Large intestine (tissue), 3 donors: Measurements from ENCODE around the gene WASF3. TPM values are rescaled to one million over a fixed set of nuclear protein-coding genes. Genes with fewer than 3 reads are reported as not detected.

Experiments
- DNase-seq, 2 donors: peaks; one replicate each; pipeline versions ENCODE4 v3.0.0 to v3.0.0-alpha.2; 2013
- H3K27ac ChIP-seq: one replicate; pipeline ENCODE4 v1.5.1; 2013; ENCODE audit warnings: low read length
- H3K27me3 ChIP-seq: 2 replicates; pipeline ENCODE4 v1.6.1; 2013; ENCODE audit warnings: low read length; ENCODE audit not compliant: control insufficient read depth, insufficient read depth
- H3K36me3 ChIP-seq: 2 replicates; pipeline ENCODE4 v1.6.1; 2013; ENCODE audit warnings: low read length; ENCODE audit not compliant: control insufficient read depth, insufficient read depth
- H3K4me1 ChIP-seq: one replicate; pipeline ENCODE4 v1.6.1; 2013; ENCODE audit warnings: low read length; ENCODE audit not compliant: control insufficient read depth, insufficient read depth
- H3K4me3 ChIP-seq: one replicate; pipeline ENCODE4 v1.5.1; 2013; ENCODE audit warnings: low read length
- H3K9me3 ChIP-seq: one replicate; pipeline ENCODE4 v1.6.1; 2013; ENCODE audit warnings: mild to moderate bottlenecking, low read depth, low read length, moderate library complexity; ENCODE audit not compliant: control insufficient read depth
- WGBS: methylation state at CpG from one replicate; pipeline ENCODE4 v1.1.5; 2013; ENCODE audit warnings: low lambda C conversion rate; ENCODE audit not compliant: insufficient coverage; 5-methylcytosine and 5-hydroxymethylcytosine counted together
- polyA plus RNA-seq: library from polyadenylated mRNA; unstranded; fragments of 120-200 nt; gene quantifications from one replicate; pipeline ENCODE4 v1.2.1, GENCODE V29; 2013

The WASF3 gene
- polyA plus RNA-seq, 1 donor, result 4.6 TPM

DNA sequence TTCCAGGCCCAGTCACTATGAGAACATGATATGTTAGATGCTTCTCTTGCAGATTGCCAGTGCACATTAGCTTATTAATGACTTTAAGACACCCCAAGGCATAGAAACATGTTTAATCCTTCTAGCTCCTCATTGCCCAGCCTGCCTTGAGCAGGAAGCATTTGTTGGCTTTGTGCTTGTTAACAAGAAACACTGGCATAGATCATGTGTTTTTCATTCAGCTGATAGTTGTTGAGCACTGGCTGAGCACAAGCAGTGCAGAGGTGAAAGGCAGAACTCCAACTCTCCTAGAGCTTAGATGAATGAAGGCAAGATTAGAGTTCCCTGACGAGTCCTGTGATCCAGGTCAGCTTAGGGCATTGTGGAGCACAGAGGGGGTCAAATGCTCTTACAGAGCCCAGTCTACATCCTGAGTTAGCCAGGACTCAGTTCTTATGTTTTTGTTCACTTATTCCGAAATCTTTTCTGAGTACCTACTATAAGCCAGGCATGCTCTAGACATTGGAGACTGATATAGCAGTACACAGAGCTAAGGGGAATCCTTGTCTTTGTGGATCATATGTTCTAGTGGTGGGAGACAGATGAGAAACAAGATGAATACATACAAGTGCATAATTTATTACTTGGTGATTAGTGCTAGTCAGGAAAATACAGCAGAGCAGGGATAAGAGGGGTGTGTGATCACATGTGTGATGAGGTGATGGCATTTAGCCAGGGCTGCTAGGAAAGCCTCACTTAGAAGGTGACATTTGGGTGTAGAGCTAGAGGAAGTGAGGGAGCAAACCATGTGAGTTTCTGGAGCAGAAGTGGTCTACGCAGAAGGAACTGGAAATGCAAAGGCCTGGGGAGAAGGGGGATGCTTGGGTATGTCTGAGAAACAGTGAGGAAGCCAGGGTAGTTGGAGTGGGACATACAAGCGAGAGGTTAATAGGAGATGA is 101.2 kb downstream of the WASF3 start:
- no peaks in the 10 kb centered on the region for H3K4me1 ChIP-seq
- no peaks in the 10 kb centered on the region for H3K27me3 ChIP-seq
- H3K9me3 ChIP-seq, result no peaks in the 10 kb centered on the region
- H3K27ac ChIP-seq, result no peak overlapping the region
- no peak overlapping the region for H3K4me3 ChIP-seq
- 100% methylated on average over 1 of the region's 4 CpGs for WGBS
- no peaks in the 10 kb centered on the region for H3K36me3 ChIP-seq
- no peak for DNase-seq

DNA sequence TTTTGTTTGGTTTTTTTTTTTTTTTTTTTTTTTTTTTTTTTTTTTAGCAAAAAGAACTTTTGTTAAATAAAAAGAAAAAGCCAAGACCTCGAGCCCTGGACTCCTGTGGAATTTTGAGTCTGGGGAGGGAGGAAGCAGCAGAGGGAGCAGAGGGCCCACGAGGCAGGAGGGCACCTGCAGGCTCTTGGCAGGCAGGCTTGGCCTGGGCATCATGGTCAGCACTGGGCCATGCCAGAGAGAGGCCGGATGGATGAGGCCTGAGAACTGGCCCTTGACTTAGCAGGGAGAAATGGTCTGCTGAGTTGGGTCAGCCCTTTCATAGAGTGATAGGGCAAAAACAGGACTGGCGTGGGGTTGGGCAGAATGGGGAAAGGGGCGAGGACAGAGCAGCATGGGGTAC is 102.7 kb downstream of the WASF3 start:
- H3K4me3 ChIP-seq, result no peak overlapping the region
- no peak overlapping the region for H3K27ac ChIP-seq
- H3K9me3 ChIP-seq, result no peaks in the 10 kb centered on the region
- H3K4me1 ChIP-seq, result no peaks in the 10 kb centered on the region
- H3K27me3 ChIP-seq, result no peaks in the 10 kb centered on the region
- 100% methylated on average over 2 of the region's 5 CpGs for WGBS
- H3K36me3 ChIP-seq, result no peaks in the 10 kb centered on the region
- no peak for DNase-seq

DNA sequence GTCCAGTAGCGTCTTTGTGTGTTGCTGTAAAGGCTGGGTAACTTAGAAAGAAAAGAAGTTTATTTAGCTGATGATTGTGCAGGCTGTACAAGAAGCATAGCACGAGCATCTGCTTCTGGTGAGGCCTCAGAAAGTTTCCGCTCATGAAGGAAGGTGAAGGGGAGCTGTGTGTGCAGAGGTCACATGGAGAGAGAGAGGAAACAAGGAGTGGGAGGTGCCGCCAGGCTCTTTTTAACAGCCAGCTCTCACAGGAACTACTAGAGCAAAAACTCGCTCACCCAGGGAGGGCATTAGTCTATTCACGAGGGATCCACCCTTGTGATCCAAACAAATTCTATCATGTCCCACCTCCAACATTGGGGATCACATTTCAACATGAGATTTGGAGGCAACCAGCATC is 103.3 kb downstream of the WASF3 start:
- Histone ChIP-seq H3K4me1 (no peaks in the 10 kb centered on the region), H3K36me3 (no peaks in the 10 kb centered on the region), H3K9me3 (no peaks in the 10 kb centered on the region), H3K27ac (no peak overlapping the region), H3K27me3 (no peaks in the 10 kb centered on the region), H3K4me3 (no peak overlapping the region)
- no peak for DNase-seq
- WGBS, result 100% methylated on average over 1 of the region's 6 CpGs

DNA sequence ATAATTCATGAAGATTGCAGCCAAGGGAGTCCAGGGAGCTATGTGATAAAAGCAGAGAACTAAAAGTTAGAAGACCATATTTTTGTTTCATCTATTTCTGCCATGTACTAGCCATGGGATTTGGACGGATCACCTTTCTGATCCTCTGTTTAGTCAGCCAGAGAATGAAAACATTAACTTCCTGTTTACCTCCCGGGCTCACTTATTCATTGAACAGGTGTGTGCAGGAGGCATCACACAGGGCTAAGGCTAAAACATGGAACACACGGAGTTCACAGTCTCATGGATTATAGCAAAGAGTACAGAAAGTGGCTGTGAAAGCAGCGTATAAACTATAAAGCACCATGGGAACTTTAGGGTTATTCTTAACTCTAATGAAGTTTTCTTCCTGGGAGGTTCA is 106.3 kb downstream of the WASF3 start:
- H3K27me3 ChIP-seq, result no peaks in the 10 kb centered on the region
- no peaks in the 10 kb centered on the region for H3K4me1 ChIP-seq
- H3K36me3 ChIP-seq, result no peaks in the 10 kb centered on the region
- no peak for DNase-seq
- no peak overlapping the region for H3K4me3 ChIP-seq
- 58% methylated on average over 2 of the region's 4 CpGs for WGBS
- no peak overlapping the region for H3K27ac ChIP-seq
- H3K9me3 ChIP-seq, result no peaks in the 10 kb centered on the region

DNA sequence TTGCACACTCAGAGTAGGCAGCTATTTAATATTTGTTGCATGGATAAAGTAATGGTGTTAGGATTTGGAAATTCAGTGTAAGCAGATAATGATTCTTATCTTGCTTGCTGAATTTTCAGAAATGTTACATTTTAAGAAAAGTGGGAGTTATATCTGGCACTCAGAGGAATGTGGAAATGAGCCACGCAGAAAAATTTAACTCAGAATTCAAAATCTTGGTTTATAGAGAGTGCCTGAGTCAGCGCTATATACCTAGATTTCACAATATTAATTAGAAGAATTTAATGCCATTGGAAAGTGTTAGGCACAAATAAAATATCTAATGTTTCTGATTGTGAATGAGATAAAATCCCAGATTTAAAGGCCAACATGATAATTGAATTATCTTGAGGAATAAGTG is 106.8 kb downstream of the WASF3 start:
- Histone ChIP-seq H3K9me3 (no peaks in the 10 kb centered on the region), H3K4me3 (no peak overlapping the region), H3K27ac (no peak overlapping the region), H3K27me3 (no peaks in the 10 kb centered on the region), H3K4me1 (no peaks in the 10 kb centered on the region), H3K36me3 (no peaks in the 10 kb centered on the region)
- DNase-seq, result no peak
- 89% methylated on average over 2 of the region's 2 CpGs for WGBS

DNA sequence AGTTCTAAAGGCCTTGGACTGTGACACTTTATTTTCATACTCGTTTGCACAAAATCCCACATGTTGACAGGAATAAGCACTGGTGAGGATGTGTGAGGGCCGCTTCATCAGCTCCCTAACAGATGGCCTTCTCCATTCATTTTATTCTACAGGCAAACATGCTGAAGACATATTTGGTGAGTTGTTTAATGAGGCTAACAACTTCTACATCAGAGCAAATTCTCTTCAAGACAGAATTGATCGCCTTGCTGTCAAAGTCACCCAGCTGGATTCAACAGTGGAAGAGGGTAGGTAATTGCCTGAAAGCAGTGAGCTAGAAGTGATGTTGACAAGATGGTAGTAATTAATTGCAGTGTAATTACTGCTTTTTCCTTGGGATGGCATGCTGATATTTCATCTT is 107.4 kb downstream of the WASF3 start:
- Histone ChIP-seq H3K4me3 (no peak overlapping the region), H3K27ac (no peak overlapping the region), H3K36me3 (no peaks in the 10 kb centered on the region), H3K9me3 (no peaks in the 10 kb centered on the region), H3K4me1 (no peaks in the 10 kb centered on the region), H3K27me3 (no peaks in the 10 kb centered on the region)
- 33% methylated on average over 1 of the region's 3 CpGs for WGBS
- no peak for DNase-seq

DNA sequence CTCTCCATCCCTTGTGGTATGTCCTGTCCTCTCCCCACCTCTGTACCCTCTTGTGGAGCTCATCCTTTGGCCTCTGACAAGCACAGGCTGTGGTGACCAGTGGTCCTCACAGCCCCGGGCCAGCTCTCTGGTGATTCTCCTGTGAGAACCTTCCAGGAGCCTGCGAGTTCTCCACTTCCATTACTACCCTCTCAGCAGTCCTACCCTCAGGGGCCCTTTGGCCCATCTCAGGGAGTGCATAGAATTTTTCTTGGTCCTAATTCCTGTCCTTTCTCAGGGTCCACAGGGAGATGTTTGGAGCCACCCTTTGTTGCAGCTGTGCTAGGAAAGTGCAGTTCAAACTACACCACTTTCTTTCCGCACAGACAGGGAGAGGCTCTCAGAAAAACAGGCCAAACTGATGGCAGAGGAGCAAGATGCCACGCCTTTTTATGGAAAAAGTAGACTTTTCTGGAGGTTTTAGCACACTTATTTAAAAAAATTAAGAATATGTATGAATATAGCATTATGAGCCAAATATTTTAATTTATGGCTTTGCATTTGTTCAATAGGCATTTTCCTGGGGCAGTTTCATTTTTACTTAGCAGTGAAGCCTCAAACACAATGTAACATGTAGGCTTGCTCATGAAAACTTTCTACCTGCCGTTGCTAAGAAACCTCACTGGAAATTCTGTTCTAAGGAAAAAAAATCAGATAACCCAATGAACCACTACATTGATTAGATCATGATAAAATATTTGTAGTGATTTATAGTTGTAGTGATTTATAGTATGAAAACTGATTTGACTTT is 111.1 kb downstream of the WASF3 start:
- WGBS, result 100% methylated on average over 2 of the region's 5 CpGs
- DNase-seq, result no peak

DNA sequence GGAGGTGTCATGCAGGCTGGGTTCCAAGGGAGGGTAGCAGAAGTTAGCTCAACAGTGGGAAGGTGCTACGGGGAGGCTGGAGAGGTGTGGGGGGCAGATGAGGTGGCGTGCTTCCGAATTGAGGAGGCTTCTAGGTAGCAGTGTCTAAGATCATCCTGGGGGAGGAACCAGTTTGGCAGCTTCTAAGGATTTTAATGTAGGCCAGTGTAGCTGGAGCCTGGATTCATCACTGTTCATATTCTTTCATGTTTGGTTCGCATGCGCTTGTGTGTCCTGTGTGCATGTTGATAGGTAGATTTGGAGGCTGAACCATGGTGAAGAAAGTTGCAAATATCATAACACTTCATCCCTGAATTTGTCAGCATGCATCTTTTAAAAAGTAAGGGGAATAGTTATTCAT is 116.4 kb downstream of the WASF3 start:
- WGBS, result no CpG with 5 or more reads among the region's 5 CpGs
- DNase-seq, result no peak
- Histone ChIP-seq H3K36me3 (no peaks in the 10 kb centered on the region), H3K4me3 (no peak overlapping the region), H3K27me3 (no peaks in the 10 kb centered on the region), H3K9me3 (no peaks in the 10 kb centered on the region), H3K4me1 (no peaks in the 10 kb centered on the region), H3K27ac (no peak overlapping the region)

More for the DNA sequence above, 111.1 kb downstream of the WASF3 start:
- no peaks in the 10 kb centered on the region for H3K36me3 ChIP-seq
- no peaks in the 10 kb centered on the region for H3K4me1 ChIP-seq
- no peak overlapping the region for H3K27ac ChIP-seq
- H3K4me3 ChIP-seq, result no peak overlapping the region
- no peaks in the 10 kb centered on the region for H3K27me3 ChIP-seq
- no peaks in the 10 kb centered on the region for H3K9me3 ChIP-seq

DNA sequence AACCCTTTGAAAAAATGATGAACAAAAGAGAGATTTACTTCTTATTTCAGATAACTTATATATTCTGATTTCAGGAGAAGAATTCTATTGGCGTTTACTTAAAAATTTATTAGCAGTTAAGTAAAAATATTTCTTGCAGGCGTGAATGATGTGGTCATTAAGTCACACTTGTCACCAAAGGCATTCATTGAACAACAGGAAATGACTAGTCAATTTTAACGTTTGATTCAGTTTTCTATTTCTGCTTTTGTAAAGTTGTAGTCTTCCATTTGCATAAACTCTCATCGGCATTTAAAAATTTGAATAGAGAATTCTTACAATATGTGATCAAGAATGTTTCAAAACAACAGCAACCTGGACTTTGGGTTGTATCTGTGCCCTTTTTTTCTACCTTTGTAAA is 119.7 kb downstream of the WASF3 start:
- H3K4me3 ChIP-seq, result no peak overlapping the region
- H3K9me3 ChIP-seq, result no peaks in the 10 kb centered on the region
- no peaks in the 10 kb centered on the region for H3K4me1 ChIP-seq
- H3K27ac ChIP-seq, result no peak overlapping the region
- 86% methylated on average over 4 of the region's 4 CpGs for WGBS
- no peaks in the 10 kb centered on the region for H3K27me3 ChIP-seq
- DNase-seq, result no peak
- peaks cover 4% of the 10 kb centered on the region for H3K36me3 ChIP-seq

DNA sequence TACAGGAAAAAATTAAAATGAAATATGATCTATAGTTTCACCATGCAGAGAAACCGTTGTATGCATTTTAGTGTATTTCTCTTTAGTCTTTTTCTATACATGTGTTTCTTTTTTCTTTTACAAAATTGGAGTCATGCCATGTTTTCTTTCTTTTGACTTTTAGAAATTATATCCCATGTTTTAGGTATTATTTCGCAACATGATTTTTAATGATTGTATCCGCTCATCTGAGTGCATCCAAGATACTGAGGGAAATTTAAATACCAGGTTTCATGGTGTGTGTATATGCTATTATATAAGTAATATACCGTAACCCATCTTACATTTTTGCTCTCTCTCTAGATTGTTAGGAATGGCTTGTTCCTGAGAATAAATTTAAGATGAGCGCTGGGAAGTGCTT is 120.8 kb downstream of the WASF3 start:
- WGBS, result 96% methylated on average over 3 of the region's 5 CpGs
- H3K27me3 ChIP-seq, result no peaks in the 10 kb centered on the region
- H3K4me1 ChIP-seq, result no peaks in the 10 kb centered on the region
- H3K36me3 ChIP-seq, result peaks cover 4% of the 10 kb centered on the region
- no peaks in the 10 kb centered on the region for H3K9me3 ChIP-seq
- H3K4me3 ChIP-seq, result no peak overlapping the region
- no peak overlapping the region for H3K27ac ChIP-seq
- no peak for DNase-seq
